Heart left ventricle (tissue), 13 donors: Measurements from ENCODE around the gene PSMF1.

Experiments used
- CTCF ChIP-seq, 12 donors: fragments of 200-600 bp; sonication (generic) in 4 of 12; IDR thresholded peaks; one replicate each; pipeline versions ENCODE4 v1.5.0 to v1.8.0; 2018 to 2022; ENCODE audit warnings: antibody characterized with exemption in 12 of 12, mild to moderate bottlenecking in 5 of 12
- POLR2A ChIP-seq, 2 donors: fragments of 450-650 bp; IDR thresholded peaks; one replicate each; pipeline ENCODE4 v1.6.1; 2017; ENCODE audit warnings: antibody characterized with exemption in 2 of 2, mild to moderate bottlenecking in 2 of 2, moderate library complexity in 2 of 2
- donor health status: ischemic (EF 13 %, LVEDD 7.1; RV severe dilation, severe dysfunction).
- donor health status: DM: no; HTN: yes; CAD: no.
- donor health status: DM: no; HTN: no; CAD: no.
- donor health status: ischemic (EF 25% LVEDD 6.9; RV normal size, moderate dysfunction).
- donor health status: ischemic (EF 25% LVEDD 5.7; RV mildly dilated, moderate dysfunction).
- donor health status: ischemic (EF 35%, LVEDD 5.7; RV mildly dilated, moderate dysfunction).
- donor health status: nonischemic (EF 11% LVEDD 7.7; RV severe dilation, severe dysfunction).
- donor health status: DM: yes; HTN: yes; CAD: no.
- donor health status: PGD.
- donor health status: ischemic (EF 29% LVEDD 5.4; RV normal size, mild dysfunction).
- donor health status: nonischemic (EF 23%, LVEDD 6.1; RV moderate dilation, normal function).

GRCh38 chr20:1178623-1179022 is 60.2 kb downstream of the PSMF1 start:
- no peak for TF ChIP-seq CTCF (IDR thresholded peaks at IDR 0.05)
- TF ChIP-seq POLR2A (IDR thresholded peaks at IDR 0.05): no peak
